SU-DHL-6 (cell line): Measurements from ENCODE around the gene DAO.

Experiments
- H2AFZ ChIP-seq: fragments of 200-600 bp; sonication (generic); 2 replicates; pipeline ENCODE4 v1.6.1; 2014; ENCODE audit warnings: low read depth, mild to moderate bottlenecking, moderate library complexity, mixed read lengths, antibody characterized with exemption, low read length; ENCODE audit not compliant: severe bottlenecking
- H3F3A ChIP-seq: fragments of 200-600 bp; shearing (Covaris generic); 2 replicates; pipeline ENCODE4 v1.6.0; 2016; ENCODE audit warnings: antibody characterized with exemption, mild to moderate bottlenecking; ENCODE audit not compliant: insufficient read depth
- H3K27ac ChIP-seq: fragments of 200-600 bp; sonication (generic); 2 replicates; pipeline ENCODE4 v1.5.1; 2016; ENCODE audit warnings: low read depth, mild to moderate bottlenecking, low read length, moderate library complexity, mixed read lengths
- H3K27me3 ChIP-seq: fragments of 200-600 bp; sonication (generic), shearing (Covaris generic); 2 replicates; pipeline ENCODE4 v1.6.0; 2014; ENCODE audit warnings: mild to moderate bottlenecking, low read length
- H3K36me3 ChIP-seq: fragments of 200-600 bp; sonication (generic); 2 replicates; pipeline ENCODE4 v1.6.1; 2014; ENCODE audit warnings: mild to moderate bottlenecking, low read length, mixed read lengths
- H3K4me2 ChIP-seq: fragments of 300-600, 200-600 bp; shearing (Covaris generic), sonication (generic); 2 replicates; pipeline ENCODE4 v1.6.0; 2014; ENCODE audit warnings: low read length, low read depth, mild to moderate bottlenecking; ENCODE audit not compliant: poor library complexity, severe bottlenecking
- H3K4me3 ChIP-seq: fragments of 200-600 bp; sonication (generic); 2 replicates; pipeline ENCODE4 v1.5.1; 2014; ENCODE audit warnings: antibody characterized with exemption, low read length, mild to moderate bottlenecking, mixed read lengths; ENCODE audit not compliant: insufficient read depth, poor library complexity, severe bottlenecking
- H3K79me2 ChIP-seq: fragments of 200-600 bp; sonication (generic); 2 replicates; pipeline ENCODE4 v1.6.1; 2014; ENCODE audit warnings: mild to moderate bottlenecking, low read length, moderate library complexity; ENCODE audit not compliant: insufficient read depth
- H3K9ac ChIP-seq: fragments of 200-600 bp; sonication (generic); 2 replicates; pipeline ENCODE4 v1.7.0; 2014; ENCODE audit warnings: mild to moderate bottlenecking, low read length
- H3K9me2 ChIP-seq: fragments of 200-600 bp; sonication (generic); replicated peaks from 2 replicates; pipeline ENCODE4 v1.6.1; 2014; ENCODE audit warnings: low read length; ENCODE audit not compliant: insufficient read depth
- H3K9me3 ChIP-seq: fragments of 200-600 bp; sonication (generic); 2 replicates; pipeline ENCODE4 v1.6.1; 2014; ENCODE audit warnings: low read length, mixed read lengths; ENCODE audit not compliant: insufficient read depth
- H4K20me1 ChIP-seq: fragments of 200-600 bp; sonication (generic); 2 replicates; pipeline ENCODE4 v1.6.1; 2014; ENCODE audit warnings: low read depth, mild to moderate bottlenecking, antibody characterized with exemption, low read length, moderate library complexity, mixed read lengths
- CTCF ChIP-seq: fragments of 200-600 bp; sonication (generic); IDR thresholded peaks from one replicate; pipeline ENCODE4 v1.5.1; 2017; ENCODE audit warnings: antibody characterized with exemption, mild to moderate bottlenecking, low read length, moderate library complexity; ENCODE audit not compliant: insufficient read depth, poor library complexity, severe bottlenecking
- EZH2phosphoT487 ChIP-seq: fragments of 200-600 bp; sonication (generic), shearing (Covaris generic); conservative IDR thresholded peaks from 2 replicates; pipeline ENCODE4 v1.6.1; 2018; ENCODE audit warnings: mild to moderate bottlenecking, antibody characterized with exemption, low read length, moderate library complexity, mixed read lengths

DAO gene

GRCh38 chr12:108890208-108890607 lies 10.3 kb downstream of the DAO start:
- no peak for TF ChIP-seq EZH2phosphoT487
- no peak for TF ChIP-seq CTCF
- no peaks in the 10 kb centered on the region for H3K79me2 ChIP-seq
- H3K9me3 ChIP-seq: no peaks in the 10 kb centered on the region
- no peaks in the 10 kb centered on the region for H3K9me2 ChIP-seq
- no peaks in the 10 kb centered on the region for H4K20me1 ChIP-seq
- no peak overlapping the region for H3K9ac ChIP-seq
- no peaks in the 10 kb centered on the region for H3F3A ChIP-seq
- no peaks in the 10 kb centered on the region for H3K27me3 ChIP-seq
- H3K36me3 ChIP-seq: no peaks in the 10 kb centered on the region
- no peak overlapping the region for H3K27ac ChIP-seq
- no peak overlapping the region for H3K4me3 ChIP-seq
- no peak overlapping the region for H3K4me2 ChIP-seq
- H2AFZ ChIP-seq: no peak overlapping the region

GRCh38 chr12:108895220-108895802 lies 15.4 kb downstream of the DAO start:
- no peaks in the 10 kb centered on the region for H3K79me2 ChIP-seq
- no peaks in the 10 kb centered on the region for H3K9me3 ChIP-seq
- H2AFZ ChIP-seq: no peak overlapping the region
- H3K4me3 ChIP-seq: no peak overlapping the region
- no peaks in the 10 kb centered on the region for H3K36me3 ChIP-seq
- H4K20me1 ChIP-seq: no peaks in the 10 kb centered on the region
- no peak overlapping the region for H3K27ac ChIP-seq
- no peaks in the 10 kb centered on the region for H3K9me2 ChIP-seq
- H3K27me3 ChIP-seq: no peaks in the 10 kb centered on the region
- no peaks in the 10 kb centered on the region for H3F3A ChIP-seq
- no peak overlapping the region for H3K4me2 ChIP-seq
- no peak overlapping the region for H3K9ac ChIP-seq
- TF ChIP-seq CTCF: no peak
- TF ChIP-seq EZH2phosphoT487: no peak

GRCh38 chr12:108896336-108896735 lies 16.4 kb downstream of the DAO start:
- H3K79me2 ChIP-seq: no peaks in the 10 kb centered on the region
- H3K9me3 ChIP-seq: no peaks in the 10 kb centered on the region
- TF ChIP-seq CTCF (no peak), EZH2phosphoT487 (no peak)
- no peaks in the 10 kb centered on the region for H3K27me3 ChIP-seq
- no peaks in the 10 kb centered on the region for H4K20me1 ChIP-seq
- no peak overlapping the region for H3K4me2 ChIP-seq
- no peak overlapping the region for H3K9ac ChIP-seq
- H3F3A ChIP-seq: no peaks in the 10 kb centered on the region
- no peaks in the 10 kb centered on the region for H3K9me2 ChIP-seq
- no peaks in the 10 kb centered on the region for H3K36me3 ChIP-seq
- H2AFZ ChIP-seq: no peak overlapping the region
- no peak overlapping the region for H3K27ac ChIP-seq
- no peak overlapping the region for H3K4me3 ChIP-seq

GRCh38 chr12:108896817-108897216 lies 16.9 kb downstream of the DAO start:
- H3K9me2 ChIP-seq: no peaks in the 10 kb centered on the region
- no peaks in the 10 kb centered on the region for H3F3A ChIP-seq
- H3K36me3 ChIP-seq: no peaks in the 10 kb centered on the region
- no peak overlapping the region for H3K27ac ChIP-seq
- no peak overlapping the region for H3K4me3 ChIP-seq
- H3K9me3 ChIP-seq: no peaks in the 10 kb centered on the region
- no peaks in the 10 kb centered on the region for H4K20me1 ChIP-seq
- no peaks in the 10 kb centered on the region for H3K79me2 ChIP-seq
- H3K4me2 ChIP-seq: no peak overlapping the region
- no peak overlapping the region for H2AFZ ChIP-seq
- H3K9ac ChIP-seq: no peak overlapping the region
- no peak for TF ChIP-seq CTCF
- TF ChIP-seq EZH2phosphoT487: no peak
- no peaks in the 10 kb centered on the region for H3K27me3 ChIP-seq
